ENCODE measurements around the gene RNASE12.
A peak's percentile ranks its signal among the peaks of the same experiment; 100 is the strongest.

RNASE12 gene

DNA sequence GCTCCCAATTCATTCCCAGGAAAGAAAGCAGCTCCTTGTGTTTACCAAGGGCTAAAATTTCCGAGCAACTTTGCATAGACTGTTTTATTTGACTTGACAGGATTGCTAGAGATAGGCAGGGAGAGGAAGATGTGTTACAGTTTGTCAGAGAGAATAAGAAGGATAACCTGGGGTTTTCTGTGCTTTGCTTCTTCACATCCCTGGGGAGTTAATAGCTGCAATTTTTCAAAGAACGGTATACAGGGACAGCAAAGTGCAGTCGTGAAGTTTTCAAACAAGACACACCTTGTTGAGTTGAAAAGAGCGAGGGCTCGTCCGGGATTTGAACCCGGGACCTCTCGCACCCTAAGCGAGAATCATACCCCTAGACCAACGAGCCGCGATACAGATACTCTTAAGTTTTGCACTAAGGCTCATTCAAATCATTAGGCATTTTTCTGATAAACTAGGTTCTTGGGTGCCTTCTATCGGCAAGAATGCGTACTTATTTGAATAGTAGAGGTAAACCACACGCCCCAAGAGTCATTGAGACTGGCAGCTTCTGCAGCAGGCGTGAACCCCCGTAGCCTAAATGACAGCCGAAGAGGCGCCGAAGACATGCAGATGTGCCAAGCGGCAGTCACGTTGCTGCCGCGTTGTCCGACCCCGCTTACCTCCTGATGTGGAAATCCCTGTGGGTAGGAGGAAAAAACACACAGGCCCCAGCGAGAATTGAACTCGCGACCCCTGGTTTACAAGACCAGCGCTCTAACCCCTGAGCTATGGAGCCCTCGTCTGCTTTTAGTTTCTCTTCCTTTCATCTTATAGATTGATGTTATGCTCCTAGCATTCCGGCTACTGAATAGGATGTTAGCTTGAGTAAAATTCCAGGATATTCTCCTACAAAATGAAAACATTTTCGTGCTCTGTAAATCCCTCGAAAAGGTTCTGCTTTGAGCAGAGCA, 22.2 kb upstream of the RNASE12 start (continued):
- TF ChIP-seq, protein P1, sequence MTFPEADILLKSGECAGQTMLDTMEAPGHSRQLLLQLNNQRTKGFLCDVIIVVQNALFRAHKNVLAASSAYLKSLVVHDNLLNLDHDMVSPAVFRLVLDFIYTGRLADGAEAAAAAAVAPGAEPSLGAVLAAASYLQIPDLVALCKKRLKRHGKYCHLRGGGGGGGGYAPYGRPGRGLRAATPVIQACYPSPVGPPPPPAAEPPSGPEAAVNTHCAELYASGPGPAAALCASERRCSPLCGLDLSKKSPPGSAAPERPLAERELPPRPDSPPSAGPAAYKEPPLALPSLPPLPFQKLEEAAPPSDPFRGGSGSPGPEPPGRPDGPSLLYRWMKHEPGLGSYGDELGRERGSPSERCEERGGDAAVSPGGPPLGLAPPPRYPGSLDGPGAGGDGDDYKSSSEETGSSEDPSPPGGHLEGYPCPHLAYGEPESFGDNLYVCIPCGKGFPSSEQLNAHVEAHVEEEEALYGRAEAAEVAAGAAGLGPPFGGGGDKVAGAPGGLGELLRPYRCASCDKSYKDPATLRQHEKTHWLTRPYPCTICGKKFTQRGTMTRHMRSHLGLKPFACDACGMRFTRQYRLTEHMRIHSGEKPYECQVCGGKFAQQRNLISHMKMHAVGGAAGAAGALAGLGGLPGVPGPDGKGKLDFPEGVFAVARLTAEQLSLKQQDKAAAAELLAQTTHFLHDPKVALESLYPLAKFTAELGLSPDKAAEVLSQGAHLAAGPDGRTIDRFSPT (tag by site-specific recombination; IDR thresholded peaks at IDR 0.05) = no peak
- TF ChIP-seq ZNF335 (tag by site-specific recombination; conservative IDR thresholded peaks at IDR 0.05) (peak; percentile 57), ZNF16 (tag by site-specific recombination; IDR thresholded peaks at IDR 0.05; ENCODE audit: low read depth) (peak; percentile 32; the same call in 1 of the 2 replicates), ZNF10 (tag by site-specific recombination; IDR thresholded peaks at IDR 0.05) (peak; percentile 20)
- TF ChIP-seq, protein P2, sequence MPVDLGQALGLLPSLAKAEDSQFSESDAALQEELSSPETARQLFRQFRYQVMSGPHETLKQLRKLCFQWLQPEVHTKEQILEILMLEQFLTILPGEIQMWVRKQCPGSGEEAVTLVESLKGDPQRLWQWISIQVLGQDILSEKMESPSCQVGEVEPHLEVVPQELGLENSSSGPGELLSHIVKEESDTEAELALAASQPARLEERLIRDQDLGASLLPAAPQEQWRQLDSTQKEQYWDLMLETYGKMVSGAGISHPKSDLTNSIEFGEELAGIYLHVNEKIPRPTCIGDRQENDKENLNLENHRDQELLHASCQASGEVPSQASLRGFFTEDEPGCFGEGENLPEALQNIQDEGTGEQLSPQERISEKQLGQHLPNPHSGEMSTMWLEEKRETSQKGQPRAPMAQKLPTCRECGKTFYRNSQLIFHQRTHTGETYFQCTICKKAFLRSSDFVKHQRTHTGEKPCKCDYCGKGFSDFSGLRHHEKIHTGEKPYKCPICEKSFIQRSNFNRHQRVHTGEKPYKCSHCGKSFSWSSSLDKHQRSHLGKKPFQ (tag by site-specific recombination; IDR thresholded peaks at IDR 0.05) = peak; percentile 31; the same call in 1 of the 2 replicates

DNA sequence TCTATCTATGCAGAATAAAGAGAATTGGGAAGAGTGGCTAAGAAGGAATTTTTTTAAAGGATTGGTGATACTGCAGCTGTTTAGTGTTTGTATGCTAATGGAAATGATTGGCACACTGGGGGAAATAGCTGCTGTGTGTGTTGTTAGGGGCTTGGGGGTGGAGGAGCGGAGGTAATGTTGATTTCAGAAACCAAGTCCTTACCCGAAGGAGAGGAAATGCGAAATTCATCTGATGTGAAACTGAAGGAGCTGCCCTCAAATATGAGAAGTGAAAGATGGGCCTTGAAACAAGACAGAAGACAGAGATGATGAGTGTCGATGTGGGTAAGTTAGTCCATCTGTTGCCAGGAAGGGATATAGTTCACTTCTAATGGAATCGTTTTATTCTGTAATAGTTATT, 21.2 kb upstream of the RNASE12 start:
- no peak for TF ChIP-seq ZNF555 (tag by site-specific recombination; conservative IDR thresholded peaks at IDR 0.05)
- no peak for TF ChIP-seq ZNF391 (tag by site-specific recombination; IDR thresholded peaks at IDR 0.05; ENCODE audit: borderline replicate concordance, low read depth)
- TF ChIP-seq WT1 (tag by site-specific recombination; IDR thresholded peaks at IDR 0.05) = no peak
- TF ChIP-seq ZNF335 (tag by site-specific recombination; conservative IDR thresholded peaks at IDR 0.05) = no peak
- TF ChIP-seq SCRT2 (tag by site-specific recombination; IDR thresholded peaks at IDR 0.05) = no peak
- TF ChIP-seq, protein P2 (tag by site-specific recombination; IDR thresholded peaks at IDR 0.05) = no peak
- TF ChIP-seq ZNF292 (tag by site-specific recombination; IDR thresholded peaks at IDR 0.05; ENCODE audit: borderline replicate concordance, low read depth) = no peak
- TF ChIP-seq, protein P3, sequence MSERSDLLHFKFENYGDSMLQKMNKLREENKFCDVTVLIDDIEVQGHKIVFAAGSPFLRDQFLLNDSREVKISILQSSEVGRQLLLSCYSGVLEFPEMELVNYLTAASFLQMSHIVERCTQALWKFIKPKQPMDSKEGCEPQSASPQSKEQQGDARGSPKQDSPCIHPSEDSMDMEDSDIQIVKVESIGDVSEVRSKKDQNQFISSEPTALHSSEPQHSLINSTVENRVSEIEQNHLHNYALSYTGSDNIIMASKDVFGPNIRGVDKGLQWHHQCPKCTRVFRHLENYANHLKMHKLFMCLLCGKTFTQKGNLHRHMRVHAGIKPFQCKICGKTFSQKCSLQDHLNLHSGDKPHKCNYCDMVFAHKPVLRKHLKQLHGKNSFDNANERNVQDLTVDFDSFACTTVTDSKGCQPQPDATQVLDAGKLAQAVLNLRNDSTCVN (tag by site-specific recombination; optimal IDR thresholded peaks at IDR 0.05) = no peak
- no peak for TF ChIP-seq ZNF548 (tag by site-specific recombination; IDR thresholded peaks at IDR 0.05)
- no peak for TF ChIP-seq ZNF112 (tag by site-specific recombination; IDR thresholded peaks at IDR 0.05)
- Histone ChIP-seq H3K27ac (ENCODE audit: extremely low read depth, low read depth, low read length) (no peak overlapping the region), H3K4me3 (ENCODE audit: low read depth, low read length) (no peak overlapping the region), H3K36me3 (ENCODE audit: control insufficient read depth in 2 of 2, insufficient read depth in 1 of 2, low read length in 2 of 2) (no peaks in the 10 kb centered on the region), H3K4me1 (ENCODE audit: control insufficient read depth, insufficient read depth, low read length) (peaks cover 13% of the 10 kb centered on the region), H3K9me3 (ENCODE audit: control insufficient read depth, insufficient read depth, low read depth, low read length) (no peaks in the 10 kb centered on the region)
- CTCF ChIA-PET = interaction anchor here (1.0 to 2.6 kb wide), 6 partner anchors 19 to 198 kb away, joined by 3 to 22 read pairs (median 6); no protein-coding TSS in a partner anchor
- POLR2A ChIA-PET = interaction anchor here (0.7 to 2.5 kb wide), 5 partner anchors 19 to 151 kb away, joined by 3 to 16 read pairs (median 4); partner anchors contain the start of genes PIP4P1 and PNP

DNA sequence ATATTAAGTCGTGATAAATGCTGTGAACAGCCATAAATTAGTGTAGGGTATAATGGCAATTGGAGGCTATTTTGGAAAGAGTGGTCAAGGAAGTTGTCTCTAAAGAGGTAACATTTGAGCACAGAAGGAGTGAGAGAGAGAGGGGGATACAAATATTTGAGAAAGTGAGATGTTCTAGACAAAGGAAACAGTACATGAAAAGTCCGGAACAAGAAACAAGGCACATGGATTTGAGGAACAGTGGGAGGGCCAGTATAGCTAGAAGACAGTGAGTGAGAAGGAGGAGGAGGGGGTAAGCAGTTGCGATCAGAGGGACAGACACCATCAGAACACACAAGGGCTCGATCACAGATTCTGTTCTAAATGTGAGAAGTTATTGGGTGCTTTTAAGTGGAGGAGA, 20.1 kb upstream of the RNASE12 start:
- ChIA-PET POLR2A (no interaction called here), CTCF (interaction anchor here (1.6 kb wide), 1 partner anchor 20 kb away, joined by 5 read pairs; no protein-coding TSS in a partner anchor)
- Histone ChIP-seq H3K9me3 (ENCODE audit: control insufficient read depth, insufficient read depth, low read depth, low read length) (no peaks in the 10 kb centered on the region), H3K27ac (ENCODE audit: extremely low read depth, low read depth, low read length) (no peak overlapping the region), H3K36me3 (ENCODE audit: control insufficient read depth in 2 of 2, insufficient read depth in 1 of 2, low read length in 2 of 2) (no peaks in the 10 kb centered on the region), H3K4me1 (ENCODE audit: control insufficient read depth, insufficient read depth, low read length) (peaks cover 13% of the 10 kb centered on the region), H3K4me3 (ENCODE audit: low read depth, low read length) (no peak overlapping the region)
- TF ChIP-seq ZNF549 (tag by site-specific recombination; IDR thresholded peaks at IDR 0.05) (no peak), ZNF747 (tag by site-specific recombination; IDR thresholded peaks at IDR 0.05) (no peak), ZNF600 (tag by site-specific recombination; IDR thresholded peaks at IDR 0.05) (peak; percentile 93), GFI1B (tag by site-specific recombination; IDR thresholded peaks at IDR 0.05) (no peak), SALL2 (tag by site-specific recombination; IDR thresholded peaks at IDR 0.05; ENCODE audit: borderline replicate concordance) (no peak), KLF1 (tag by site-specific recombination; IDR thresholded peaks at IDR 0.05) (no peak), ZNF391 (tag by site-specific recombination; IDR thresholded peaks at IDR 0.05; ENCODE audit: borderline replicate concordance, low read depth) (no peak)
- TF ChIP-seq, protein P4, sequence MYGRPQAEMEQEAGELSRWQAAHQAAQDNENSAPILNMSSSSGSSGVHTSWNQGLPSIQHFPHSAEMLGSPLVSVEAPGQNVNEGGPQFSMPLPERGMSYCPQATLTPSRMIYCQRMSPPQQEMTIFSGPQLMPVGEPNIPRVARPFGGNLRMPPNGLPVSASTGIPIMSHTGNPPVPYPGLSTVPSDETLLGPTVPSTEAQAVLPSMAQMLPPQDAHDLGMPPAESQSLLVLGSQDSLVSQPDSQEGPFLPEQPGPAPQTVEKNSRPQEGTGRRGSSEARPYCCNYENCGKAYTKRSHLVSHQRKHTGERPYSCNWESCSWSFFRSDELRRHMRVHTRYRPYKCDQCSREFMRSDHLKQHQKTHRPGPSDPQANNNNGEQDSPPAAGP (tag by site-specific recombination; IDR thresholded peaks at IDR 0.05) = no peak

Measured in HEK293 (cell line).